ENCODE results near the gene C1orf116.

Gene C1orf116

GRCh38 chr1:207062058-207062457 is 29.5 kb upstream of the C1orf116 start:
- in situ Hi-C loops (cut with HindIII; ENCODE audit: low sequenced_read_pairs) = no loop called here
- TF ChIP-seq CTCF (IDR thresholded peaks at IDR 0.05; ENCODE audit: low read depth, low read length, missing control alignments) = no peak
- H3K4me3 ChIP-seq (ENCODE audit: low read depth, low read length) = no peak overlapping the region
- DNase-seq (ENCODE audit: low read depth) = no peak

GRCh38 chr1:207060596-207060995 is 28.0 kb upstream of the C1orf116 start:
- no peak for TF ChIP-seq CTCF (IDR thresholded peaks at IDR 0.05; ENCODE audit: low read depth, low read length, missing control alignments)
- H3K4me3 ChIP-seq (ENCODE audit: low read depth, low read length) = no peak overlapping the region
- DNase-seq (ENCODE audit: low read depth) = no peak
- in situ Hi-C loops (cut with HindIII; ENCODE audit: low sequenced_read_pairs) = no loop called here

GRCh38 chr1:207059881-207060280 is 27.3 kb upstream of the C1orf116 start:
- no peak overlapping the region for H3K4me3 ChIP-seq (ENCODE audit: low read depth, low read length)
- no peak for TF ChIP-seq CTCF (IDR thresholded peaks at IDR 0.05; ENCODE audit: low read depth, low read length, missing control alignments)
- no peak for DNase-seq (ENCODE audit: low read depth)
- in situ Hi-C loops (cut with HindIII; ENCODE audit: low sequenced_read_pairs) = no loop called here

GRCh38 chr1:207058878-207059867 is 26.6 kb upstream of the C1orf116 start:
- no peak for DNase-seq (ENCODE audit: low read depth)
- TF ChIP-seq CTCF (IDR thresholded peaks at IDR 0.05; ENCODE audit: low read depth, low read length, missing control alignments) = no peak
- in situ Hi-C loops (cut with HindIII; ENCODE audit: low sequenced_read_pairs) = no loop called here
- H3K4me3 ChIP-seq (ENCODE audit: low read depth, low read length) = no peak overlapping the region

GRCh38 chr1:207058252-207058651 is 25.7 kb upstream of the C1orf116 start:
- no peak overlapping the region for H3K4me3 ChIP-seq (ENCODE audit: low read depth, low read length)
- in situ Hi-C loops (cut with HindIII; ENCODE audit: low sequenced_read_pairs) = no loop called here
- DNase-seq (ENCODE audit: low read depth) = no peak
- TF ChIP-seq CTCF (IDR thresholded peaks at IDR 0.05; ENCODE audit: low read depth, low read length, missing control alignments) = no peak

GRCh38 chr1:207056673-207057072 is 24.1 kb upstream of the C1orf116 start:
- no peak overlapping the region for H3K4me3 ChIP-seq (ENCODE audit: low read depth, low read length)
- in situ Hi-C loops (cut with HindIII; ENCODE audit: low sequenced_read_pairs) = no loop called here
- DNase-seq (ENCODE audit: low read depth) = no peak
- TF ChIP-seq CTCF (IDR thresholded peaks at IDR 0.05; ENCODE audit: low read depth, low read length, missing control alignments) = no peak
